Bronchial epithelial cell (primary cell): ENCODE measurements around the gene ZC3H12C. TPM values are rescaled to one million over a fixed set of nuclear protein-coding genes. Genes with fewer than 3 reads are reported as not detected.
A peak's percentile ranks its signal among the peaks of the same experiment; 100 is the strongest.

ENCODE experiments used
- DNase-seq: peaks from one replicate; pipeline ENCODE4 v3.0.0-alpha.2; 2010; ENCODE audit warnings: low read depth
- FAIRE-seq: peaks from 2 replicates; lab custom pipeline; 2011; peaks lifted over from hg19 to GRCh38; lab: Jason Lieb, UNC
- H3K27me3 ChIP-seq: 2 replicates; pipeline ENCODE4 v1.5.1; 2011; ENCODE audit warnings: low read length; ENCODE audit not compliant: control insufficient read depth, insufficient read depth
- H3K36me3 ChIP-seq: 2 replicates; pipeline ENCODE4 v1.5.1; 2011; ENCODE audit warnings: low read length; ENCODE audit not compliant: control insufficient read depth, insufficient read depth
- H3K4me3 ChIP-seq: 2 replicates; pipeline ENCODE4 v1.5.1; 2011; ENCODE audit warnings: mild to moderate bottlenecking, low read depth, low read length, control low read depth
- CTCF ChIP-seq: IDR thresholded peaks from 2 replicates; pipeline ENCODE4 v1.5.1; 2011; ENCODE audit warnings: mild to moderate bottlenecking, moderate library complexity, low read length, control low read depth, inconsistent platforms; ENCODE audit not compliant: insufficient read depth, severe bottlenecking
- total RNA-seq: library from RNA; depleted of rRNA; stranded (reverse); fragments of >200 nt; gene quantifications from 2 replicates; pipeline ENCODE4 v1.2.1, GENCODE V29; 2014

ZC3H12C gene
- total RNA-seq, 1 donor from 2014 or later: 5.3 TPM

DNA sequence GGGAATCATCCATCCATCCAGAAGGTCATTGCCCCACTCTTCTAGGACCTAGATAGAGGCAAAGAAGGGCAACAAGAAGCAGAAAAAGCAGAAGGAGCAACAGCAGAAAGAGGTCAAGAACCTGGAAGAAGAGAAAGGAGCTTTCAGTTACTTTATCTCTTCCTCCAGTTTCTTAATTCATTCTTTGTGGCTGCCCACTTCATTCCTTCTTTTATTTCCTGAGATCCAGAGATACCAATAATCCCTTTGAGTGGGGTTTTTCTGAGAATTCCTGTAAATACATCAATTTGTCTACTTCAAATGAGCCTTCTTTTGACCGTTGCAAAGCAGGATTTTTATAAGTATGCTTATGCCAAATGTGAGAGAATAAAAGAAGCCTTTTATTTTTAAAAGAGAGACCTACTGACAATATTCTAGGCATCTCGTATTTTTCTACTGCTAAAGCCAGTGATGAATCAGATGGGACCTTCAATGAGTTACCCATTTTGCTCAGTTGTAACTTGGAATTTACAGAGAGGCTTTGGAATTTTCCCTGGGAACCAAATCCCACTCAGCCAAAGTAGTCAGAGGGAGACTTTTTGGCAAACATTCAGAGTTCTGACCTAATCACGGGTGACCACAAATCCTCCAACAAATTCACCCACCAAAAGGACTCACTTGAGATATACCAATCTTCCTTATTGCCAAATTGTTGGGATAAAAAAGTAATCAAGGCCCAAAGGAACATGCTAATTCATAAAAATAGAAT is 54.9 kb downstream of the ZC3H12C start:
- Histone ChIP-seq H3K36me3 (no peaks in the 10 kb centered on the region), H3K4me3 (no peak overlapping the region), H3K27me3 (no peaks in the 10 kb centered on the region)
- no peak for TF ChIP-seq CTCF
- peak; percentile 37 for DNase-seq
- no peak for FAIRE-seq

DNA sequence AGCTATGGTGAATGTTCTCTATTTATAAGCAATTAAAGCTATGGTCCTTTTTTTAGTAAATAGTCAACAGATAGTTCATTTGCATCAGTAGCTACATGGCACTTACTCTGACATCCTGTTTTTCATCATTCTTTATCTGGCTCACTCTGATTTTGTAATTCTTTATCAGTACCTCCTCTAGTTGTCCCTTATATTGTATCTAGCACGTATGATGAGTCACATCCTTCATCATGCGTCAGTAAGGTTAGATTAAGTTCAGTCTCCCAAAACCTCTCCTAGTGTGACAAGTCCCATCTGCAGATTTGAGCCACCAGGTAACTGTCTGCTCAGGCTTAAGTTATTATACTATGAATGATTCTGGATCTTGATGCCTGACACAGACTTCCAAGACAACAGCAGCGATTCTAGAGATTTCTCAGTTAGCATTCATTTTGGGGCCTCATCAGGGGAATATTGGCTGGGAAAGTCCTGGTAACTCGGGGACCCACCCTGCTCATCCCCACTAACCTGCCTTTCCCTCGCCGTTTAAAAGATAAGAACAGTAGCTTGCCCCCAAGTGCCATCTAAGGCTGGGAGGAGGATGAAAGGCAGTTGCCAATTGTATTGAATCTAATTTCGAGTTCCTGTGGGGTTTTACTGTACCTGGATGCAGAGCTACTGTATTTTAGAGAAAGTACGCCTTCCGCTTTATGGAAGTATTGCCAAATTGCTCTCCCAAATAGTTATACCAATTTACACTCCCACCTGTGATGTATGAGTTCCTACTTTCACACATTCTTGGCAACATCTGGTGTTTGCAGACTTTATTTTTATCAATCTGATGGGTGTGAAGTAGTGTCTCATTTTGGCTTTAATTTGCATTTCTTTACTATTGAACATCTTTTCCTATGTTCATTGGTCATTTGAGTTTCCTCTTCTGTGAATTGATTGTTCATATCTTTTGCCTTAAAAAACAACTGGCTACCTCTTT is 55.9 kb downstream of the ZC3H12C start:
- Histone ChIP-seq H3K27me3 (no peaks in the 10 kb centered on the region), H3K36me3 (no peaks in the 10 kb centered on the region), H3K4me3 (no peak overlapping the region)
- DNase-seq: peak; percentile 83
- TF ChIP-seq CTCF: no peak
- FAIRE-seq: no peak

- TF ChIP-seq CTCF: no peak
- FAIRE-seq: no peak
Measured at GRCh38 chr11:110152199-110152598, 59.0 kb downstream of the ZC3H12C start.

GRCh38 chr11:110153474-110153873 is 60.3 kb downstream of the ZC3H12C start:
- no peak for FAIRE-seq
- Histone ChIP-seq H3K36me3 (no peaks in the 10 kb centered on the region), H3K4me3 (no peak overlapping the region), H3K27me3 (no peaks in the 10 kb centered on the region)
- DNase-seq: no peak
- no peak for TF ChIP-seq CTCF

More at GRCh38 chr11:110152199-110152598, 59.0 kb downstream of the ZC3H12C start:
- no peaks in the 10 kb centered on the region for H3K36me3 ChIP-seq
- no peak overlapping the region for H3K4me3 ChIP-seq
- H3K27me3 ChIP-seq: no peaks in the 10 kb centered on the region
- DNase-seq: no peak

DNA sequence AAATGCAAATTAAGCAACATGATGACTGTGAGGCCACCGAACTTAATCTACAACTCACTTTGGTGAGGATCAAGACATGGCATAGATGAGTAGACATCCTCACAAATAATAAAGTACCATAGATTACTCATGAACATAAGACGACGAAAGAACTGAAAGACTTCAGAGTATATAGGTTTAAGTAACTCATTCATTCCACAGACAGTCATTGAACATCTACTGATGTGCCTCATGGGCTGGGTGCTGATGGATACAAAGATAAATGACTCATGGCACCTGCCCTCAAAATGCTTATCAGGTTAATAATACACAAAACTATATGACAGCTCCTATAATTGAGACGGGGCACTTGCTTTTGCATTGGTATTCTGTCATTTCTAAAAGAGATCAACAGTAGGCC is 63.3 kb downstream of the ZC3H12C start:
- DNase-seq: no peak
- Histone ChIP-seq H3K4me3 (no peak overlapping the region), H3K36me3 (peaks cover 2% of the 10 kb centered on the region), H3K27me3 (no peaks in the 10 kb centered on the region)
- no peak for FAIRE-seq
- TF ChIP-seq CTCF: no peak
